Mesodermal cell (in vitro differentiated cells): Measurements from ENCODE around the gene CSNK1A1.

Source experiments
- H3K27ac ChIP-seq: 2 replicates; pipeline ENCODE4 v1.7.0; 2013; ENCODE audit warnings: mild to moderate bottlenecking, low read depth, low read length, moderate library complexity; ENCODE audit not compliant: severe bottlenecking
- H3K36me3 ChIP-seq: 2 replicates; pipeline ENCODE4 v1.7.1; 2013; ENCODE audit warnings: mild to moderate bottlenecking, low read length, moderate library complexity; ENCODE audit not compliant: control insufficient read depth, insufficient read depth
- H3K4me1 ChIP-seq: one replicate; pipeline ENCODE4 v1.7.1; 2013; ENCODE audit warnings: mild to moderate bottlenecking, low read length; ENCODE audit not compliant: insufficient read depth, control insufficient read depth, poor library complexity, severe bottlenecking
- H3K4me3 ChIP-seq: 2 replicates; pipeline ENCODE4 v1.7.0; 2013; ENCODE audit warnings: low read length, control low read depth, mild to moderate bottlenecking; ENCODE audit not compliant: insufficient read depth, poor library complexity, severe bottlenecking; ENCODE audit errors: extremely low read depth
- H3K9me3 ChIP-seq: 2 replicates; pipeline ENCODE4 v1.7.1; 2013; ENCODE audit warnings: mild to moderate bottlenecking, low read length, moderate library complexity; ENCODE audit not compliant: control insufficient read depth
- WGBS, 2 experiments: methylation state at CpG; one replicate each; pipeline ENCODE4 v1.1.5; 2013; ENCODE audit warnings: missing lambda C conversion rate in 2 of 2; ENCODE audit not compliant: insufficient coverage in 2 of 2; 5-methylcytosine and 5-hydroxymethylcytosine counted together

CSNK1A1 gene

DNA sequence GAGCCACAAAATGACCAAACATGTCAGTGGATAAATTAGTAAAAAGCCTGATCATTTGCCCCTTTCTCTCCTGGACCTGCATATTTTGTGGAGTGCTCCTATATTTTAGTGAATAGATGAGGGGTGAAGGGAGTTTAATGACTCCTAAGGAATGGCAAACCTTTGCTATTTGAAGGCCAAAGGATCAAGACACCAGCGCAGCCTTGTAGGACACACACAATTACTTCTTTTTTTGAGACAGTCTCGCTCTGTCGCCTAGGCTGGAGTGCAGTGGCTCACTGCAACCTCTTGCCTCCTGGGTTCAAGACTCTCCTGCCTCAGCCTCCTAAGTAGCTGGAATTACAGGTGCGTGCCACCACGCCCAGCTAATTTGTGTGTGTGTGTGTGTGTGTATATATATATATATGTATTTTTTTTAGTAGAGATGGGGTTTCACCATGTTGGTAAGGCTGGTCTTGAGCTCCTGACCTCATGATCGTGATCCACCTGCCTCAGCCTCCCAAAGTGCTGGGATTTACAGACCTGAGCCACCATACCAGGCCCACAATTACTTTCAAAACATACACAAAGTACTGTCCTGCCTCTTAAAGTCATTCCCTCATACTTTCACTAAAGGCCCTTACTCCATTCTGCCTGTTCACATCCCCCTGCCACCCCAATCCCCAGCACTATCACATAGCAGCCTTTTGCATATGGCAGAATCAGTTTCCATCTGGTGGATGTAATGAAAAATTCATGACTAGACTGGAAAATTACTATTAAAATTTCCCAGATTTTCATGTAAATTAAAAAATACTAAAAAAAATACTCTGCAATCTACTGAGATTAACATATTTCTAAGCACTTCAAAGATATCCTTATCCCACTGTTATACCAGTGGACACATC is 60.4 kb downstream of the CSNK1A1 start:
- WGBS, 2 experiments: 82 to 96% methylated on average over 4 of the region's 6 CpGs
- Histone ChIP-seq H3K9me3 (no peaks in the 10 kb centered on the region), H3K27ac (no peak overlapping the region), H3K4me1 (peaks cover 16% of the 10 kb centered on the region), H3K36me3 (peaks cover 29% of the 10 kb centered on the region), H3K4me3 (no peak overlapping the region)

DNA sequence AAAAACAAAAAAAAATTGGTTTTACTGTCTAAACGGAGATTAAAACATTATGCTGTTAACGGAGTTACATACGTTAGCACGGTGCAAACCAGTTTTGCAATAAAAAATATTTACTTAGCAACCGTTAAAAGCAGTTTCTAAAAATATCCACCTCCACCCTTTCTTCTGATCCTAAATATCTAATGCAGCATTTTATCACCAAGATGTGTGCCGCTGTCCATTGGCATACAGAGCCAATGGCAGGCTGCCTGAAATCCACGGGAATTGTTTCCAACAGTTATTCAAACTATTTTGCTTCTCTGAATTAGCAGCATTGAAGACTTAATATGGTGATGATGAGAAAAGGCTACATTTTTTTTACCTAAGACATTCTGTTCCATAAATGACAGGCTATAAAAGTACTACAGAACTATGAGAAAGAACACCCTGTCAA is 61.6 kb downstream of the CSNK1A1 start:
- H3K4me3 ChIP-seq: no peak overlapping the region
- no peak overlapping the region for H3K27ac ChIP-seq
- peaks cover 19% of the 10 kb centered on the region for H3K36me3 ChIP-seq
- H3K9me3 ChIP-seq: no peaks in the 10 kb centered on the region
- H3K4me1 ChIP-seq: peaks cover 26% of the 10 kb centered on the region
- WGBS, 2 experiments: 82 to 89% methylated on average over 5 of the region's 7 CpGs

DNA sequence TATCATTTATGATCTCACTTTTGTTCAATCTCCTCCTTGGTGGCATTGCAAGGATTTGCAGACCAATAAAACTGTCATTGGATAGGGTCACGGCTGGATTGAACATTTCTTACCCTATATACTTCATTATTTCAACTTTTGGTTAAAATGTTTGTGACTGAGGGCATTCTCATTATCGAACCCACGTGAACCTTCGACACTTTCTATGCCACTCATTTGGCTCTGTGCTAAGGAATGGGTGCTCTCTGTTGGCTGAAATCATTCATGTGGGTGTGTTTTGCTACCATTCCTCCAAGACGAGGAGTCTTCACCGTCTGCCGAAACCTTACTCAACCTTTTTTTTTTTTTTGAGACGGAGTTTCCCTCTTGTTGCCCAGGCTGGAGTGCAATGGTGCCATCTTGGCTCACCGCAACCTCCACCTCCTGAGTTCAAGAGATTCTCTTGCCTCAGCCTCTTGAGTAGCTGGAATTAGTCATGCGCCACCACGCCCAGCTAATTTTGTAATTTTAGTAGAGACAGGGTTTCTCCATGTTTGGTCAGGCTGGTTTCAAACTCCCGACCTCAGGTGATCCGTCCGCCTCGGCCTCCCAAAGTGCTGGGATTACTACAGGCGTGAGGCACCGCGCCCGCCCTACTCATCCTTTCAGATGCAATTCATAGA is 62.5 kb downstream of the CSNK1A1 start:
- H3K9me3 ChIP-seq: no peaks in the 10 kb centered on the region
- whole genome bisulfite sequencing, 2 experiments: 87 to 92% methylated on average over 15 to 16 of the region's 19 CpGs
- peaks cover 31% of the 10 kb centered on the region for H3K4me1 ChIP-seq
- no peak overlapping the region for H3K27ac ChIP-seq
- no peak overlapping the region for H3K4me3 ChIP-seq
- H3K36me3 ChIP-seq: peaks cover 11% of the 10 kb centered on the region

DNA sequence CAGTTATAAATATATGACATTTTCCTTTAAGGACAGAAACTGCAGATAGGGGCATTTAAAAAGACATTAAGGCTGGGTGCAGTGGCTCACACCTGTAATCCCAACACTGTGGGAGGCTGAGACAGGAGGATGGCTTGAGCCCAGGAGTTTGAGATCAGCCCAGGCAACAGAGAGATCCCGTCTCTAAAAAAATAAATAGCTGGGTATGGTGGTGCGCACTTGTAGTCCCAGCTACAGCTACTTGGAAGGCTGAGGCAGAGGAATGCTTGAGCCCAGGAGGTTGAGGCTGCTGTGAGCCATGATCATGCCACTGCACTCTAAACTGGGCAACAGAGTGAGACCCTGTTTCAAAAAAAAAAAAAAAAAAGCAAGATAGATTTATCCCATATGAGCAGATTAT is 63.6 kb downstream of the CSNK1A1 start:
- 100% methylated on average over 2 of the region's 2 CpGs; no CpG with 5 or more reads in 1 of the 2 experiments for WGBS, 2 experiments
- Histone ChIP-seq H3K9me3 (no peaks in the 10 kb centered on the region), H3K4me3 (no peak overlapping the region), H3K4me1 (peaks cover 35% of the 10 kb centered on the region), H3K27ac (peak overlapping the region; percentile 99), H3K36me3 (peaks cover under 1% of the 10 kb centered on the region)

DNA sequence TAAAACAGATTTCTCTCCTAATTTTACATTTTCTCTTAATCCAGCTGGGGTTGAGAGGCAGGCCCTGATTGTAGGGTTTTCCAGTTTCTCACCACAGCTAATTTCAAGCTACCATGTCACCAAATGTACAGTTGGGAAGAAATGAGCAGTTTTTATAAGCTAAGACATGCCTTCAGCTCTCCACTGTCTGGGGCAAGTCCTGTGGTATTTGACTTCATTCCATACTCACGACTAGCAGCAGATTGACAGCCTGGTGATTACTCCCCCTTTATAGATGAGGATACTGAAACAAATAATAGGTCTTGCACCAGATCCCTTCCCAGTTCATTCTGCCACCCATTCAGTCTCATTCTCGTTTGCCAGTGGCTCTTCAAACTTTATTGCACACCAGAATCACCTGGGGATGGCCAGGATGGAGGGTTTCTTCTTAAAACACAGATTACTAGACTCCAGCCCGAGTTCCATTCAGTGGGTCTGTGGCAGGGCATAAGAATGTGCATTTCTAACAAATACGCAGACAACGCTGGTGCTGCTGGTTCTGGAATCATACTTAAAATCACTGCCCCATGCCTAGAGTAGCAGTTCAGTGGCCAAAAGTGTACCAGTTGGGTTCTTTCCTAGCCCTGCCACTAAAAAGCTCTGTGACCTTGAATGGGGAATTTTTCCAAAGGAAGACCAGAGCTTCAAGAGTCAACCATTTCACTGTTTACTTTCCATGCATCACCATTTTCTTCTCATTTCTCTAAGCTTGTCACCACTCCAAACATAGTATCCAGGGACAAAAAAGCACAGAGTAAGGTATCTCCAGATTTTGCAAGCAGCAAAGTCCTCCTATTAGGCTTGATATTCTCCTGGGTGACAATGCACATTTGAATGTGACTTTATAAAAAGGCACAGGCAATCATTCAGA is 64.3 kb downstream of the CSNK1A1 start:
- H3K4me1 ChIP-seq: peaks cover 35% of the 10 kb centered on the region
- WGBS, 2 experiments: 84 to 90% methylated on average over 4 of the region's 5 CpGs
- H3K27ac ChIP-seq: peak overlapping the region; percentile 99
- H3K36me3 ChIP-seq: no peaks in the 10 kb centered on the region
- no peak overlapping the region for H3K4me3 ChIP-seq
- H3K9me3 ChIP-seq: no peaks in the 10 kb centered on the region

DNA sequence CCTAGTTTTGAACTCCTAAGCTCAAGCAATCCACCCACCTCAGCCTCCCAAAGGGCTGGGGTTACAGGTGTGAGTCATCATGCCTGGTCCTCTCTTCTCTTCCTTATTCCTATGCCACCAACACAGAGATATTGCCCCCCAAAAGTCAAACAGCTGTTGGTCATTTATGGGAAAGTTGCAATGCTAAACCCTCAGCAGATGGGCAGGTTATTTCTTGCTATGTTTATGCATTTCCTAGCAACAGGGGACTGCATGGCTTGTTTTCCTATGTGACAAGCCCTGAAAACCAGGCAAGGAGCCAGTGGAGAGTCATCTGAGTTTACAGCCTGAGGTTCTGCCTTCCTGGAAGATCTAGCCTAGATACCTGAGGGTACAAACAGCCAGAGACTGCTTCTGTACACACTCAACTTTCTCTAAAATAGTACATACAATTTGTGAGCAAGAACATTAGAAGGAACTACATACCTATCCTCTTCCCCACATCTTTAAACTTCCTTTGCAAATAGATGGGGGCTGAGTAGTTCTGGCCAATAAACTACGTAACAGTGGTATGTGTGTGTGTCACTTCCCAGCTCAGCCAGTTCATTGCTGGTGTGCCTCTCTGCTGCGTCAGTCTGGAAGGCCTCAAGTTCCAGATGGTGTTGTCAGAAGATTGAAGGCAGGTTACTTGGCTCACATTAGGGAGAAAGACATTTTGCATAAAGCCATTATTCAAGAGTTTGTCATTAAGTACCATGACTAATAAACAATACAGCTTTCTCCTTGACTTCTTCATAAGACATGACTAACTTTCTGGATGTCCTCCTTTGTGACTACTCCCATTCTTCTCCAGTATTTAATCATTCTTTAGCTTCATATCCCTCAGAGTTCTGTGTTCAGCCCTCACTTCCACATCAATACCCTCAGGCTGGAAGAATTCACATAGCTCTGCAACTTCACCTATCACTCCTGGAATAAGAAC is 65.3 kb downstream of the CSNK1A1 start:
- H3K4me1 ChIP-seq: peaks cover 35% of the 10 kb centered on the region
- no peaks in the 10 kb centered on the region for H3K36me3 ChIP-seq
- no peaks in the 10 kb centered on the region for H3K9me3 ChIP-seq
- WGBS, 2 experiments: 59% methylated on average over 2 of the region's 2 CpGs; no CpG with 5 or more reads in 1 of the 2 experiments
- H3K27ac ChIP-seq: peak overlapping the region; percentile 99
- H3K4me3 ChIP-seq: no peak overlapping the region

DNA sequence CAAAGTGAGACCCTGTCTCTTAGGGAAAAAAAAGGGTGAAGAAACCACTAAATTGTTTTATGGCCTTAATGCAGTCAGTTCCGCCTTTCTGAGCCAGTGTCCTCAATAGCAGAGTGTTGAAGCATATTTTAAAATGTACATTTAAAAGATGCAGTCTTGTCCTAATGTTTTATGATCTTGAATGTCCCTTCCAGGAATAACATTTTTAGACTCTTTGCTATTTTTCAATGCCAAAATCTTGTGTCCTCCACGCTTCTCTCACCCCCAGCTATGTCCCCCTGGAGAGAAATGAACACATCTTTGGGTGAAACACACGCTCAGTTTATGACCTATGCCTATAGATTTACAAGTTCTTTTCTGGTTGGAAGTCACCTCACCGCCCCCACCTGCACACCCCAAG is 69.8 kb downstream of the CSNK1A1 start:
- WGBS, 2 experiments: 93 to 95% methylated on average over 2 to 4 of the region's 4 CpGs
- no peak overlapping the region for H3K27ac ChIP-seq
- peaks cover 25% of the 10 kb centered on the region for H3K4me1 ChIP-seq
- H3K4me3 ChIP-seq: no peak overlapping the region
- no peaks in the 10 kb centered on the region for H3K9me3 ChIP-seq
- no peaks in the 10 kb centered on the region for H3K36me3 ChIP-seq

DNA sequence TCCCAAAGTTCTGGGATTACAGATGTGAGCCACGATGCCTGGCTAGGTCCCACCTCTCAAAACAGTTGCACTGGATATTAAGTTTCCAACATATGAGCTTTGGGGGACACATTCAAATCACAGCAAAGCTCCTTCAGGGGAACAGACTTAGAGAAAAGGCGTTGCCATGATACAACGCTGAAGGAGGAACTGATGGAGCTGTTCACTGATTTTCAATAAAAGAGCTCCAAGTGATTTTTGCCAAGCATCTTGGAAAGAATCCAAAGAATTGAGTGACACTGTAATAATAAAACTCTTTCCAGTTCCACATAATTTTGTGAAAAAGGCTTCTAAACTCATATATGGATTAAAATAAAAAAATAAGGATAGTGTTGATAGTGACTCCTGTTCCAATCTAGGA is 72.5 kb downstream of the CSNK1A1 start:
- H3K9me3 ChIP-seq: no peaks in the 10 kb centered on the region
- no peak overlapping the region for H3K4me3 ChIP-seq
- peaks cover 11% of the 10 kb centered on the region for H3K4me1 ChIP-seq
- no peak overlapping the region for H3K27ac ChIP-seq
- 95 to 97% methylated on average over 3 of the region's 3 CpGs for WGBS, 2 experiments
- no peaks in the 10 kb centered on the region for H3K36me3 ChIP-seq

DNA sequence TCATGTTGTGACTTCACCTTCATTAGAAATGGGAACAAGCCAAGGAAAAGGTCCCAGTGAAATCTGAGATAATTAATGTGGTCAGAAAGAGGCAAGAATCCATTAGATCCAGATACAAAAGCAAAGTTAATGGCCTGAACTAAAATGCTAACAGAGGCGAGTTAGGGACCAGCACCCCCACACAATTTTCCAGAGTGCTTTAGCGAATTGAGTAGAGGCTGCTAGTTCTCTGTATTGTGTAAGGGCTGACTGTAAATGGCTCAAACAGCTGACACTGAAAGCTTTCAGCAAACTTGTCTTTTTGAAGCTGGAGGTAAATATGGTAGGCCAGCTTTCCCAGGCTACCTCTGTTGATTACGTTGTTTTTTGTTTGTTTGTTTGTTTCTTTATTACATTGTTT is 75.5 kb downstream of the CSNK1A1 start:
- H3K9me3 ChIP-seq: no peaks in the 10 kb centered on the region
- H3K4me1 ChIP-seq: peaks cover 19% of the 10 kb centered on the region
- H3K36me3 ChIP-seq: no peaks in the 10 kb centered on the region
- WGBS, 2 experiments: no CpG with 5 or more reads among the region's 3 CpGs
- no peak overlapping the region for H3K4me3 ChIP-seq
- no peak overlapping the region for H3K27ac ChIP-seq
